ENCODE results near the gene RASGRP3. TPM values are rescaled to one million over a fixed set of nuclear protein-coding genes. Genes with fewer than 3 reads are reported as not detected.
"Not testable (repeated sequence)": the region's sequence is repeated elsewhere in the genome, so short reads cannot be mapped to it uniquely, and the experiment has no call there.

RASGRP3 gene
- total and polyA plus RNA-seq, 5 donors = 22.7 to 61.6 (median 48.8) TPM

GRCh38 chr2:33457556-33458247 lies 18.7 kb upstream of the RASGRP3 start:
- intact Hi-C loops (cut with DNase I) = no loop called here
- Histone ChIP-seq H3K27me3 (ENCODE audit: control insufficient read depth, insufficient read depth) (no peaks in the 10 kb centered on the region), H3K27ac (ENCODE audit: low read length) (peak overlapping the region; percentile 2), H3K9me3 (ENCODE audit: control insufficient read depth, low read length) (no peaks in the 10 kb centered on the region), H3K4me3 (ENCODE audit: low read length) (peak overlapping the region; percentile 63), H3K4me1 (ENCODE audit: control insufficient read depth, insufficient read depth, low read length) (peaks cover 4% of the 10 kb centered on the region)
- DNase-seq (peak in 2 of 3 donors; percentile 41 to 74), ATAC-seq (peak; percentile 91 to 94)
- WGBS = 16% methylated on average over 8 of the region's 8 CpGs

GRCh38 chr2:33458248-33458819 lies 18.1 kb upstream of the RASGRP3 start:
- Histone ChIP-seq H3K9me3 (ENCODE audit: control insufficient read depth, low read length) (no peaks in the 10 kb centered on the region), H3K27ac (ENCODE audit: low read length) (peak overlapping the region; percentile 75), H3K4me1 (ENCODE audit: control insufficient read depth, insufficient read depth, low read length) (peaks cover 4% of the 10 kb centered on the region), H3K4me3 (ENCODE audit: low read length) (peak overlapping the region; percentile 63), H3K27me3 (ENCODE audit: control insufficient read depth, insufficient read depth) (no peaks in the 10 kb centered on the region)
- DNase-seq = no peak
- intact Hi-C loops (cut with DNase I) = no loop called here
- WGBS = 72% methylated on average over 3 of the region's 3 CpGs
- ATAC-seq = peak; percentile 46 to 53

GRCh38 chr2:33459745-33460144 lies 16.7 kb upstream of the RASGRP3 start:
- DNase-seq = no peak
- intact Hi-C loops (cut with DNase I) = no loop called here
- 80% methylated on average over 2 of the region's 2 CpGs for WGBS
- no peak overlapping the region for H3K4me3 ChIP-seq (ENCODE audit: low read length)
- no peak overlapping the region for H3K27ac ChIP-seq (ENCODE audit: low read length)
- no peaks in the 10 kb centered on the region for H3K9me3 ChIP-seq (ENCODE audit: control insufficient read depth, low read length)
- peak in 1 of 2 donors; percentile 21 for ATAC-seq
- H3K4me1 ChIP-seq (ENCODE audit: control insufficient read depth, insufficient read depth, low read length) = peaks cover 4% of the 10 kb centered on the region
- no peaks in the 10 kb centered on the region for H3K27me3 ChIP-seq (ENCODE audit: control insufficient read depth, insufficient read depth)

- ATAC-seq; intact Hi-C loops (cut with DNase I); H3K27ac ChIP-seq (ENCODE audit: low read length); H3K4me1 ChIP-seq (ENCODE audit: control insufficient read depth, insufficient read depth, low read length); DNase-seq; H3K27me3 ChIP-seq (ENCODE audit: control insufficient read depth, insufficient read depth); H3K9me3 ChIP-seq (ENCODE audit: control insufficient read depth, low read length); H3K4me3 ChIP-seq (ENCODE audit: low read length): not testable (repeated sequence)
- WGBS = 94% methylated on average over 8 of the region's 8 CpGs
Measured at GRCh38 chr2:33462512-33462911, 13.9 kb upstream of the RASGRP3 start.

- intact Hi-C loops (cut with DNase I) = no loop called here
- no peaks in the 10 kb centered on the region for H3K9me3 ChIP-seq (ENCODE audit: control insufficient read depth, low read length)
- no peaks in the 10 kb centered on the region for H3K27me3 ChIP-seq (ENCODE audit: control insufficient read depth, insufficient read depth)
- no peak for DNase-seq
- H3K4me1 ChIP-seq (ENCODE audit: control insufficient read depth, insufficient read depth, low read length) = peaks cover 2% of the 10 kb centered on the region
- H3K4me3 ChIP-seq (ENCODE audit: low read length) = no peak overlapping the region
- no peak for ATAC-seq
- WGBS = 67% methylated on average over 3 of the region's 3 CpGs
- H3K27ac ChIP-seq (ENCODE audit: low read length) = peak overlapping the region; percentile 84
Measured at GRCh38 chr2:33467413-33467812, 9.0 kb upstream of the RASGRP3 start.

GRCh38 chr2:33469238-33469637 lies 7.2 kb upstream of the RASGRP3 start:
- Histone ChIP-seq H3K4me3 (ENCODE audit: low read length) (no peak overlapping the region), H3K27ac (ENCODE audit: low read length) (no peak overlapping the region), H3K9me3 (ENCODE audit: control insufficient read depth, low read length) (no peaks in the 10 kb centered on the region), H3K27me3 (ENCODE audit: control insufficient read depth, insufficient read depth) (no peaks in the 10 kb centered on the region), H3K4me1 (ENCODE audit: control insufficient read depth, insufficient read depth, low read length) (peaks cover 2% of the 10 kb centered on the region)
- intact Hi-C loops (cut with DNase I) = no loop called here
- DNase-seq (no peak), ATAC-seq (no peak)
- 91% methylated on average over 5 of the region's 5 CpGs for WGBS

- Histone ChIP-seq H3K27me3 (ENCODE audit: control insufficient read depth, insufficient read depth) (no peaks in the 10 kb centered on the region), H3K9me3 (ENCODE audit: control insufficient read depth, low read length) (no peaks in the 10 kb centered on the region), H3K27ac (ENCODE audit: low read length) (peak overlapping the region; percentile 97), H3K4me1 (ENCODE audit: control insufficient read depth, insufficient read depth, low read length) (peaks cover 5% of the 10 kb centered on the region), H3K4me3 (ENCODE audit: low read length) (peak overlapping the region; percentile 70)
- ATAC-seq (peak; percentile 61 to 66), DNase-seq (peak; percentile 67 to 88 (median 83))
- 11% methylated on average over 15 of the region's 15 CpGs for WGBS
- intact Hi-C loops (cut with DNase I) = loop anchor here in 2 of 4 donors (5.0 to 10.0 kb wide), 2 partner anchors 59 to 107 kb away; no protein-coding TSS in a partner anchor
Measured at GRCh38 chr2:33475224-33476130, 972 bp upstream of the RASGRP3 start.

GRCh38 chr2:33476793-33477190 lies 343 bp downstream of the RASGRP3 start:
- H3K4me1 ChIP-seq (ENCODE audit: control insufficient read depth, insufficient read depth, low read length) = peaks cover 5% of the 10 kb centered on the region
- H3K27ac ChIP-seq (ENCODE audit: low read length) = peak overlapping the region; percentile 97

GRCh38 chr2:33477473-33478468 lies 1.3 kb downstream of the RASGRP3 start:
- peaks cover 5% of the 10 kb centered on the region for H3K4me1 ChIP-seq (ENCODE audit: control insufficient read depth, insufficient read depth, low read length)
- H3K27ac ChIP-seq (ENCODE audit: low read length) = peak overlapping the region; percentile 80
- 58% methylated on average over 20 of the region's 20 CpGs for WGBS
- peak overlapping the region; percentile 8 for H3K4me3 ChIP-seq (ENCODE audit: low read length)
- peak in 1 of 2 donors; percentile 51 for ATAC-seq
- intact Hi-C loops (cut with DNase I) = loop anchor here in 2 of 4 donors (5.0 to 10.0 kb wide), 2 partner anchors 57 to 105 kb away; no protein-coding TSS in a partner anchor
- no peaks in the 10 kb centered on the region for H3K9me3 ChIP-seq (ENCODE audit: control insufficient read depth, low read length)
- no peaks in the 10 kb centered on the region for H3K27me3 ChIP-seq (ENCODE audit: control insufficient read depth, insufficient read depth)
- DNase-seq = peak; percentile 53 to 75 (median 72)

More at GRCh38 chr2:33476793-33477190, 343 bp downstream of the RASGRP3 start:
- DNase-seq (no peak), ATAC-seq (no peak)
- Histone ChIP-seq H3K9me3 (ENCODE audit: control insufficient read depth, low read length) (no peaks in the 10 kb centered on the region), H3K27me3 (ENCODE audit: control insufficient read depth, insufficient read depth) (no peaks in the 10 kb centered on the region), H3K4me3 (ENCODE audit: low read length) (peak overlapping the region; percentile 70)
- 3% methylated on average over 4 of the region's 4 CpGs for WGBS
- intact Hi-C loops (cut with DNase I) = loop anchor here in 2 of 4 donors (5.0 to 10.0 kb wide), 2 partner anchors 58 to 106 kb away; no protein-coding TSS in a partner anchor
